CD4-positive, alpha-beta T cell (primary cell): Measurements from ENCODE around the gene SMIM41. TPM values are rescaled to one million over a fixed set of nuclear protein-coding genes. Genes with fewer than 3 reads are reported as not detected.

Experiments
- ATAC-seq: fragments of 200-7000 bp; cut with Tn5 transposase; one replicate; pipeline ENCODE4 v1.10.0; 2022; ENCODE audit warnings: mild to moderate bottlenecking; ENCODE audit not compliant: poor library complexity
- CTCF ChIA-PET: fragments of 350-600 bp; sonication (Branson Sonifier 250); formaldehyde crosslinking; loops from one replicate; lab custom pipeline; 2021; ENCODE audit warnings: antibody characterized with exemption, inconsistent platforms; lab: Charles Lee
- POLR2A ChIA-PET: fragments of 350-600 bp; sonication (Branson Sonifier 250); formaldehyde crosslinking; loops from one replicate; lab custom pipeline; 2021; ENCODE audit warnings: antibody characterized with exemption, inconsistent platforms; lab: Charles Lee
- DNase-seq, 14 experiments: peaks; one replicate each; pipeline ENCODE4 v3.0.0-alpha.2; 2013 to 2020; ENCODE audit warnings: mixed read lengths in 2 of 14
- H3K27ac ChIP-seq, 2 donors: one replicate each; pipeline versions ENCODE4 v1.5.1 to v1.7.0; 2013; ENCODE audit warnings: low read length in 2 of 2, low read depth in 1 of 2, mild to moderate bottlenecking in 1 of 2
- H3K27me3 ChIP-seq, 2 experiments: 1 replicate in 1 of 2; 2 replicates in 1 of 2; pipeline versions ENCODE4 v1.6.1 to v1.7.0; 2013; ENCODE audit warnings: low read length in 2 of 2, control low read depth in 1 of 2, mild to moderate bottlenecking in 1 of 2, moderate library complexity in 1 of 2; ENCODE audit not compliant: insufficient read depth in 2 of 2, control insufficient read depth in 1 of 2
- H3K36me3 ChIP-seq: one replicate; pipeline ENCODE4 v1.6.1; 2013; ENCODE audit warnings: low read length, control low read depth; ENCODE audit not compliant: insufficient read depth
- H3K4me1 ChIP-seq: one replicate; pipeline ENCODE4 v1.6.1; 2013; ENCODE audit warnings: low read length, control low read depth; ENCODE audit not compliant: insufficient read depth
- H3K4me3 ChIP-seq: one replicate; pipeline ENCODE4 v1.5.1; 2013; ENCODE audit warnings: mild to moderate bottlenecking, low read length, moderate library complexity
- H3K9me3 ChIP-seq, 2 experiments: 1 replicate in 1 of 2; 2 replicates in 1 of 2; pipeline versions ENCODE4 v1.6.1 to v1.7.0; 2013; ENCODE audit warnings: low read length in 2 of 2, mild to moderate bottlenecking in 2 of 2, control low read depth in 1 of 2, moderate library complexity in 1 of 2; ENCODE audit not compliant: control insufficient read depth in 1 of 2, insufficient read depth in 1 of 2
- H3K27ac Mint-ChIP-seq: one replicate; pipeline ENCODE4 v1.8.0; 2020; ENCODE audit warnings: mixed read lengths
- H3K27me3 Mint-ChIP-seq: one replicate; pipeline ENCODE4 v1.8.0; 2021; ENCODE audit warnings: mixed read lengths
- H3K36me3 Mint-ChIP-seq: one replicate; pipeline ENCODE4 v1.8.0; 2021; ENCODE audit warnings: low read depth, mixed read lengths
- H3K4me1 Mint-ChIP-seq: one replicate; pipeline ENCODE4 v1.8.0; 2021; ENCODE audit warnings: low read depth, mixed read lengths
- H3K4me3 Mint-ChIP-seq: one replicate; pipeline ENCODE4 v1.8.0; 2020; ENCODE audit warnings: mild to moderate bottlenecking, mixed read lengths
- H3K9me3 Mint-ChIP-seq: one replicate; pipeline ENCODE4 v1.8.0; 2020; ENCODE audit warnings: mixed read lengths
- CTCF ChIP-seq: fragments of 200-600 bp; IDR thresholded peaks from one replicate; pipeline ENCODE4 v1.8.0; 2022; ENCODE audit warnings: antibody characterized with exemption, mild to moderate bottlenecking
- intact Hi-C, 2 experiments: fragments of 100-400 bp; cut with DNase I in 1 of 2; cut with micrococcal nuclease in 1 of 2; formaldehyde crosslinking; loops; one replicate each; pipeline versions ENCODE4 v1.15.1 to v1.9.0; 2023 to 2025; cut with DNase I, micrococcal nuclease
- total RNA-seq, 174 experiments: library from RNA in 2 of 174; stranded (reverse) in 2 of 174; gene quantifications; one replicate each; pipeline ENCODE4 v1.2.3 and lab custom pipeline; 2021 to 2026

Gene SMIM41
- total RNA-seq, 2 experiments from 2014 or later = not detected

- CTCF ChIA-PET = interaction anchor here (1.2 to 9.8 kb wide), 5 partner anchors 10 to 40 kb away, joined by 3 to 89 read pairs (median 8); partner anchors contain the start of genes ATG101 and NR4A1
- POLR2A ChIA-PET = interaction anchor here (1.0 to 5.0 kb wide), 8 partner anchors 10 to 213 kb away, joined by 3 to 37 read pairs (median 7); partner anchors contain the start of genes ATG101, NR4A1 and TAMALIN
- Histone ChIP-seq H3K27ac (peak overlapping the region; percentile 43 to 84), H3K27me3 (no peaks in the 10 kb centered on the region), H3K9me3 (no peaks in the 10 kb centered on the region), H3K4me3 (peak overlapping the region; percentile 56), H3K36me3 (no peaks in the 10 kb centered on the region), H3K4me1 (peaks cover 44% of the 10 kb centered on the region)
- H3K27me3 Mint-ChIP-seq = no peaks in the 10 kb centered on the region
- DNase-seq (no peak), ATAC-seq (no peak)
- H3K4me1 Mint-ChIP-seq = peaks cover 39% of the 10 kb centered on the region
- H3K27ac Mint-ChIP-seq = peak overlapping the region; percentile 86
- H3K36me3 Mint-ChIP-seq = no peaks in the 10 kb centered on the region
- peak overlapping the region; percentile 77 for H3K4me3 Mint-ChIP-seq
- no peaks in the 10 kb centered on the region for H3K9me3 Mint-ChIP-seq
- intact Hi-C loops = loop anchor here in 1 of 2 experiments (2.0 kb wide), 1 partner anchor 37 kb away; no protein-coding TSS in a partner anchor
- no peak for TF ChIP-seq CTCF
Observed at GRCh38 chr12:52033446-52034140, 45.9 kb upstream of the SMIM41 start.

DNA sequence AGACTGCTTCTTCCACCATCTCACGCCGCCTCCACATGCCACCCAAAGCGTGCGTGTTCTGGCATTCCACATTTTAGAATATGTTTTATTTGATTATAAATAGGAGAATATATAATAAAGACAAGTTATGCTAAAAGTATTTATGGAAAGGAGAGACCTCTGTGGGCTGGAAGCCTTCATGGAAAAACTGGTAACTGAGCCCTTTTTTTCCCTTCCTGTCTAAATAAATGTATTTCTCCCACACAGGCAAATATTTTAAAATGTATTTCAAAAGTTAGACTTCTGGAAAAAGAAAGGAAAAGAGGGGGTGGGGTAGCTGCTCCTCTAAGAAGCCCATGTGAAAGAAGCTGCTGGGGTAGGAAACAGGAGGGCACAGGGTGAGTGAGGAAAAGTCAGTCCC is 44.3 kb upstream of the SMIM41 start:
- Histone ChIP-seq H3K27me3 (no peaks in the 10 kb centered on the region), H3K27ac (no peak overlapping the region), H3K4me3 (no peak overlapping the region), H3K9me3 (no peaks in the 10 kb centered on the region), H3K36me3 (no peaks in the 10 kb centered on the region), H3K4me1 (peaks cover 46% of the 10 kb centered on the region)
- CTCF ChIA-PET = interaction anchor here (1.1 to 9.8 kb wide), 2 partner anchors 12 to 34 kb away, joined by 3 to 89 read pairs; no protein-coding TSS in a partner anchor
- ATAC-seq (no peak), DNase-seq (no peak)
- TF ChIP-seq CTCF = no peak
- no peaks in the 10 kb centered on the region for H3K9me3 Mint-ChIP-seq
- H3K4me1 Mint-ChIP-seq = peaks cover 47% of the 10 kb centered on the region
- no peaks in the 10 kb centered on the region for H3K27me3 Mint-ChIP-seq
- POLR2A ChIA-PET = interaction anchor here (3.3 kb wide), 1 partner anchor 16 kb away, joined by 15 read pairs; the partner anchor contains the start of gene NR4A1
- peak overlapping the region; percentile 86 for H3K27ac Mint-ChIP-seq
- no peaks in the 10 kb centered on the region for H3K36me3 Mint-ChIP-seq
- intact Hi-C loops = loop anchor here in 1 of 2 experiments (1.0 kb wide), 1 partner anchor 14 kb away; no protein-coding TSS in a partner anchor
- peak overlapping the region; percentile 42 for H3K4me3 Mint-ChIP-seq

GRCh38 chr12:52035926-52036325 is 43.6 kb upstream of the SMIM41 start:
- Histone ChIP-seq H3K36me3 (no peaks in the 10 kb centered on the region), H3K4me1 (peaks cover 46% of the 10 kb centered on the region), H3K9me3 (no peaks in the 10 kb centered on the region), H3K4me3 (no peak overlapping the region), H3K27me3 (no peaks in the 10 kb centered on the region), H3K27ac (no peak overlapping the region)
- no peak for ATAC-seq
- no peaks in the 10 kb centered on the region for H3K27me3 Mint-ChIP-seq
- POLR2A ChIA-PET = interaction anchor here (1.3 to 3.3 kb wide), 3 partner anchors 10 to 34 kb away, joined by 4 to 15 read pairs (median 7); partner anchors contain the start of genes ATG101 and NR4A1
- CTCF ChIA-PET = interaction anchor here (1.6 to 9.8 kb wide), 2 partner anchors 13 to 15 kb away, joined by 5 to 89 read pairs; partner anchors contain the start of gene NR4A1
- H3K4me3 Mint-ChIP-seq = peak overlapping the region; percentile 78
- H3K27ac Mint-ChIP-seq = peak overlapping the region; percentile 86
- intact Hi-C loops = loop anchor here (1.0 to 2.0 kb wide), 2 partner anchors 13 to 15 kb away; partner anchors contain the start of gene NR4A1 (in 1 of the 2)
- H3K36me3 Mint-ChIP-seq = no peaks in the 10 kb centered on the region
- no peak for TF ChIP-seq CTCF
- DNase-seq = no peak
- H3K9me3 Mint-ChIP-seq = no peaks in the 10 kb centered on the region
- peaks cover 47% of the 10 kb centered on the region for H3K4me1 Mint-ChIP-seq
